Neuronal stem cell (in vitro differentiated cells): Measurements from ENCODE around the gene STARD13.

ENCODE experiments used
- DNase-seq: peaks from one replicate; pipeline ENCODE4 v3.0.0-alpha.2; 2013; ENCODE audit warnings: low spot score
- H2AFZ ChIP-seq: one replicate; pipeline ENCODE4 v1.6.1; 2013; ENCODE audit warnings: mild to moderate bottlenecking, low read length, inconsistent platforms
- H2AK5ac ChIP-seq: 2 replicates; pipeline ENCODE4 v1.6.1; 2013; ENCODE audit warnings: low read depth, mild to moderate bottlenecking, inconsistent platforms, low read length, moderate library complexity, mixed read lengths
- H2BK120ac ChIP-seq: 2 replicates; pipeline ENCODE4 v1.6.1; 2013; ENCODE audit warnings: low read depth, mild to moderate bottlenecking, inconsistent platforms, low read length, moderate library complexity, mixed read lengths
- H2BK12ac ChIP-seq: one replicate; pipeline ENCODE4 v1.6.1; 2013; ENCODE audit warnings: low read length, inconsistent platforms
- H2BK15ac ChIP-seq: 2 replicates; pipeline ENCODE4 v1.6.1; 2013; ENCODE audit warnings: mild to moderate bottlenecking, low read length, inconsistent platforms, mixed read lengths
- H2BK5ac ChIP-seq: one replicate; pipeline ENCODE4 v1.6.1; 2013; ENCODE audit warnings: inconsistent platforms, mild to moderate bottlenecking, low read length, moderate library complexity
- H3K14ac ChIP-seq: one replicate; pipeline ENCODE4 v1.6.1; 2013; ENCODE audit warnings: low read length, inconsistent platforms
- H3K18ac ChIP-seq: 2 replicates; pipeline ENCODE4 v1.6.1; 2013; ENCODE audit warnings: low read length, inconsistent platforms
- H3K23ac ChIP-seq: 2 replicates; pipeline ENCODE4 v1.6.1; 2013; ENCODE audit warnings: low read depth, mild to moderate bottlenecking, mixed read lengths, low read length, inconsistent platforms; ENCODE audit not compliant: poor library complexity
- H3K27ac ChIP-seq: replicated peaks from 3 replicates; pipeline ENCODE4 v1.5.1; 2013; ENCODE audit warnings: low read length, inconsistent platforms
- H3K27me3 ChIP-seq, 3 experiments: 2 replicates each; pipeline ENCODE4 v1.6.1; 2013; ENCODE audit warnings: low read length in 3 of 3, mild to moderate bottlenecking in 2 of 3, inconsistent platforms in 1 of 3, low read depth in 1 of 3, mixed read lengths in 1 of 3, moderate library complexity in 1 of 3; ENCODE audit not compliant: control insufficient read depth in 3 of 3, insufficient read depth in 3 of 3
- H3K36me3 ChIP-seq, 2 donors: replicated peaks in 1 of 2; 2 replicates each; pipeline ENCODE4 v1.6.1; 2013; ENCODE audit warnings: low read length in 2 of 2; ENCODE audit not compliant: control insufficient read depth in 2 of 2, insufficient read depth in 2 of 2
- H3K4ac ChIP-seq: 2 replicates; pipeline ENCODE4 v1.6.1; 2013; ENCODE audit warnings: inconsistent platforms, mild to moderate bottlenecking, low read length, moderate library complexity
- H3K4me1 ChIP-seq, 2 donors: 1 replicate in 1 of 2; 2 replicates in 1 of 2; pipeline ENCODE4 v1.6.1; 2013; ENCODE audit warnings: low read length in 2 of 2, low read depth in 1 of 2; ENCODE audit not compliant: control insufficient read depth in 2 of 2, insufficient read depth in 1 of 2
- H3K4me2 ChIP-seq: one replicate; pipeline ENCODE4 v1.6.1; 2013; ENCODE audit warnings: mild to moderate bottlenecking, low read length, inconsistent platforms; ENCODE audit not compliant: insufficient read depth, poor library complexity, severe bottlenecking
- H3K4me3 ChIP-seq, 2 donors: 2 replicates each; pipeline ENCODE4 v1.5.1; 2013; ENCODE audit warnings: low read length in 2 of 2, mild to moderate bottlenecking in 2 of 2, inconsistent platforms in 1 of 2, moderate library complexity in 1 of 2
- H3K79me1 ChIP-seq: one replicate; pipeline ENCODE4 v1.6.1; 2013; ENCODE audit warnings: low read depth, mild to moderate bottlenecking, inconsistent platforms, low read length, moderate library complexity
- H3K9ac ChIP-seq: one replicate; pipeline ENCODE4 v1.6.1; 2013; ENCODE audit warnings: mild to moderate bottlenecking, low read depth, low read length, inconsistent platforms; ENCODE audit not compliant: poor library complexity
- H3K9me3 ChIP-seq, 2 donors: replicated peaks in 1 of 2; 2 replicates each; pipeline versions ENCODE3 to v1.6.1; 2013; ENCODE audit warnings: low read length in 2 of 2, mild to moderate bottlenecking in 2 of 2, inconsistent platforms in 1 of 2, low read depth in 1 of 2, mixed read lengths in 1 of 2, moderate library complexity in 1 of 2; ENCODE audit not compliant: control insufficient read depth in 2 of 2, insufficient read depth in 1 of 2
- H4K8ac ChIP-seq: one replicate; pipeline ENCODE4 v1.6.1; 2013; ENCODE audit warnings: low read depth, mild to moderate bottlenecking, inconsistent platforms, low read length, moderate library complexity
- H4K91ac ChIP-seq: one replicate; pipeline ENCODE4 v1.6.1; 2013; ENCODE audit warnings: low read length, low read depth, mild to moderate bottlenecking, inconsistent platforms; ENCODE audit not compliant: poor library complexity
- WGBS, 2 donors: extraction: QIAGEN DNeasy Blood & Tissue Kit; methylation state at CpG; one replicate each; pipeline ENCODE4 v1.1.7; 2013; ENCODE audit warnings: missing lambda C conversion rate in 2 of 2, mixed read lengths in 1 of 2; ENCODE audit not compliant: insufficient read length in 2 of 2, insufficient replicate concordance in 1 of 2; ENCODE audit errors: extremely low coverage in 2 of 2; 5-methylcytosine and 5-hydroxymethylcytosine counted together

STARD13 gene

GRCh38 chr13:33176526-33176925 lies 109.0 kb downstream of the STARD13 start:
- WGBS, 2 donors: no CpG with 5 or more reads among the region's 1 CpG
- Histone ChIP-seq H3K9me3 (no peaks in the 10 kb centered on the region), H3K14ac (no peak overlapping the region), H2AFZ (no peak overlapping the region), H3K4me1 (no peaks in the 10 kb centered on the region), H3K79me1 (no peaks in the 10 kb centered on the region), H3K9ac (no peak overlapping the region), H3K4me3 (no peak overlapping the region), H3K27me3 (no peaks in the 10 kb centered on the region), H2AK5ac (no peak overlapping the region), H3K4ac (no peak overlapping the region), H4K8ac (no peak overlapping the region), H3K4me2 (no peak overlapping the region), H3K23ac (no peak overlapping the region), H3K18ac (no peak overlapping the region), H2BK120ac (no peak overlapping the region), H3K36me3 (no peaks in the 10 kb centered on the region), H4K91ac (no peak overlapping the region), H2BK15ac (no peak overlapping the region), H2BK12ac (no peak overlapping the region), H3K27ac (no peak overlapping the region), H2BK5ac (no peak overlapping the region)
- DNase-seq: no peak

- H3K14ac ChIP-seq: no peak overlapping the region
- no peak overlapping the region for H3K18ac ChIP-seq
- no peak overlapping the region for H3K4ac ChIP-seq
- no peak overlapping the region for H3K4me3 ChIP-seq
- H4K91ac ChIP-seq: no peak overlapping the region
- no CpG with 5 or more reads among the region's 2 CpGs for WGBS, 2 donors
- H2BK5ac ChIP-seq: no peak overlapping the region
- no peak overlapping the region for H2BK120ac ChIP-seq
- no peaks in the 10 kb centered on the region for H3K36me3 ChIP-seq
- H2AK5ac ChIP-seq: no peak overlapping the region
- no peak overlapping the region for H3K4me2 ChIP-seq
- no peak overlapping the region for H3K27ac ChIP-seq
- H3K79me1 ChIP-seq: no peaks in the 10 kb centered on the region
- no peaks in the 10 kb centered on the region for H3K27me3 ChIP-seq
- H3K9ac ChIP-seq: no peak overlapping the region
- DNase-seq: no peak
- H2AFZ ChIP-seq: no peak overlapping the region
- H3K23ac ChIP-seq: no peak overlapping the region
- no peaks in the 10 kb centered on the region for H3K9me3 ChIP-seq
- no peak overlapping the region for H4K8ac ChIP-seq
- H2BK12ac ChIP-seq: no peak overlapping the region
- no peak overlapping the region for H2BK15ac ChIP-seq
- H3K4me1 ChIP-seq: no peaks in the 10 kb centered on the region
Observed at GRCh38 chr13:33175991-33176390, 109.6 kb downstream of the STARD13 start.

- no peak overlapping the region for H3K18ac ChIP-seq
- no peak overlapping the region for H3K9ac ChIP-seq
- no peaks in the 10 kb centered on the region for H3K9me3 ChIP-seq
- H3K4ac ChIP-seq: no peak overlapping the region
- H3K36me3 ChIP-seq: no peaks in the 10 kb centered on the region
- no peak overlapping the region for H3K23ac ChIP-seq
- H4K91ac ChIP-seq: no peak overlapping the region
- no peak overlapping the region for H4K8ac ChIP-seq
- H3K27me3 ChIP-seq: no peaks in the 10 kb centered on the region
- no peak overlapping the region for H2AFZ ChIP-seq
- H2BK12ac ChIP-seq: no peak overlapping the region
- H2AK5ac ChIP-seq: no peak overlapping the region
- no peak overlapping the region for H3K14ac ChIP-seq
- H3K27ac ChIP-seq: no peak overlapping the region
- H3K79me1 ChIP-seq: no peaks in the 10 kb centered on the region
- H3K4me1 ChIP-seq: no peaks in the 10 kb centered on the region
- H3K4me3 ChIP-seq: no peak overlapping the region
- no peak for DNase-seq
- H2BK120ac ChIP-seq: no peak overlapping the region
- H2BK15ac ChIP-seq: no peak overlapping the region
- H3K4me2 ChIP-seq: no peak overlapping the region
- no CpG with 5 or more reads among the region's 2 CpGs for WGBS, 2 donors
- H2BK5ac ChIP-seq: no peak overlapping the region
Observed at GRCh38 chr13:33174931-33175330, 110.6 kb downstream of the STARD13 start.

- H4K8ac ChIP-seq: no peak overlapping the region
- no peaks in the 10 kb centered on the region for H3K9me3 ChIP-seq
- H2BK15ac ChIP-seq: no peak overlapping the region
- H2BK12ac ChIP-seq: no peak overlapping the region
- H3K18ac ChIP-seq: no peak overlapping the region
- H3K36me3 ChIP-seq: no peaks in the 10 kb centered on the region
- H3K79me1 ChIP-seq: no peaks in the 10 kb centered on the region
- WGBS, 2 donors: no CpG with 5 or more reads among the region's 3 CpGs
- H2BK5ac ChIP-seq: no peak overlapping the region
- no peak overlapping the region for H2AK5ac ChIP-seq
- no peaks in the 10 kb centered on the region for H3K27me3 ChIP-seq
- H3K4ac ChIP-seq: no peak overlapping the region
- no peak overlapping the region for H2AFZ ChIP-seq
- DNase-seq: no peak
- no peak overlapping the region for H3K4me3 ChIP-seq
- H3K4me2 ChIP-seq: no peak overlapping the region
- no peak overlapping the region for H3K14ac ChIP-seq
- H4K91ac ChIP-seq: no peak overlapping the region
- H3K9ac ChIP-seq: no peak overlapping the region
- no peak overlapping the region for H2BK120ac ChIP-seq
- no peak overlapping the region for H3K23ac ChIP-seq
- no peaks in the 10 kb centered on the region for H3K4me1 ChIP-seq
- no peak overlapping the region for H3K27ac ChIP-seq
Observed at GRCh38 chr13:33174491-33174890, 111.1 kb downstream of the STARD13 start.
